ENCODE measurements around the gene PLB1.

DNA sequence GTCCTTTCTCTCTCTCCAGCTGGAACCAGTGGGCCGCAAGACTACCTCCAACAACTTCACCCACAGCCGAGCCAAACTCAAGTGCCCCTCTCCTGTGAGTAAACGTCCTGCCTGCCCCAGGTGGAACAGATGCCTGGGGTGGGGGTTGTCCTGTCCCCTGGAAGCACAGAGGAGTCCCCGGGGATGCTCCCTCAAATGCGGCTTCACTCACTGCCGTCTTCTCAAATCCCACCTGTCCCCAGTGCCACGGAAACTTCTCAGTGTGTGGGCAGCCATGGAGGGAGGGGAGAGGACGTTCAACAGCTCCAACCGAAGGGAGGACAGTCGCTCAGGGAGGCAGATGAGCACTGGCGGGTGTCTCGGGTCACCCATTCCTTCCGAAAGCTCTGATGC, 145.0 kb downstream of the PLB1 start:
- TF ChIP-seq, protein P1, sequence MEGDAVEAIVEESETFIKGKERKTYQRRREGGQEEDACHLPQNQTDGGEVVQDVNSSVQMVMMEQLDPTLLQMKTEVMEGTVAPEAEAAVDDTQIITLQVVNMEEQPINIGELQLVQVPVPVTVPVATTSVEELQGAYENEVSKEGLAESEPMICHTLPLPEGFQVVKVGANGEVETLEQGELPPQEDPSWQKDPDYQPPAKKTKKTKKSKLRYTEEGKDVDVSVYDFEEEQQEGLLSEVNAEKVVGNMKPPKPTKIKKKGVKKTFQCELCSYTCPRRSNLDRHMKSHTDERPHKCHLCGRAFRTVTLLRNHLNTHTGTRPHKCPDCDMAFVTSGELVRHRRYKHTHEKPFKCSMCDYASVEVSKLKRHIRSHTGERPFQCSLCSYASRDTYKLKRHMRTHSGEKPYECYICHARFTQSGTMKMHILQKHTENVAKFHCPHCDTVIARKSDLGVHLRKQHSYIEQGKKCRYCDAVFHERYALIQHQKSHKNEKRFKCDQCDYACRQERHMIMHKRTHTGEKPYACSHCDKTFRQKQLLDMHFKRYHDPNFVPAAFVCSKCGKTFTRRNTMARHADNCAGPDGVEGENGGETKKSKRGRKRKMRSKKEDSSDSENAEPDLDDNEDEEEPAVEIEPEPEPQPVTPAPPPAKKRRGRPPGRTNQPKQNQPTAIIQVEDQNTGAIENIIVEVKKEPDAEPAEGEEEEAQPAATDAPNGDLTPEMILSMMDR (IDR thresholded peaks at IDR 0.05; ENCODE audit: poor library complexity): no peak
- TF ChIP-seq EZH2 (IDR thresholded peaks at IDR 0.05; ENCODE audit: borderline replicate concordance): no peak
- TF ChIP-seq EZH2phosphoT487 (IDR thresholded peaks at IDR 0.05; ENCODE audit: low read depth, severe bottlenecking, unreplicated experiment): no peak
